HCT116 (cell line): ENCODE results near the gene VWA7.

Source experiments
- ATF3 ChIP-seq: IDR thresholded peaks from 2 replicates; pipeline ENCODE4 v1.6.1; 2012
- CTCF ChIP-seq, 3 experiments: fragments of 200-600 bp in 1 of 3; sonication (generic) in 1 of 3; IDR thresholded peaks in 2 of 3; conservative IDR thresholded peaks in 1 of 3; 2 replicates each; pipeline ENCODE4 v1.5.1; 2012 to 2017; ENCODE audit warnings: low read depth in 2 of 3, low read length in 2 of 3, antibody characterized with exemption in 1 of 3, borderline replicate concordance in 1 of 3, control low read depth in 1 of 3, mild to moderate bottlenecking in 1 of 3, mixed read lengths in 1 of 3, mixed run types in 1 of 3, moderate library complexity in 1 of 3; ENCODE audit not compliant: insufficient read depth in 1 of 3
- EZH2 ChIP-seq: fragments of 200-600 bp; sonication (generic); IDR thresholded peaks from 2 replicates; pipeline ENCODE4 v1.6.1; 2017; ENCODE audit warnings: antibody characterized with exemption, mixed run types
- MAX ChIP-seq: IDR thresholded peaks from 2 replicates; pipeline ENCODE4 v1.6.1; 2012
- POLR2A ChIP-seq: IDR thresholded peaks from 2 replicates; pipeline ENCODE4 v1.7.0; 2011; ENCODE audit warnings: borderline replicate concordance; ENCODE audit not compliant: insufficient read depth, insufficient read length; ENCODE audit errors: extremely low read depth
- POLR2AphosphoS5 ChIP-seq: IDR thresholded peaks from 2 replicates; pipeline ENCODE4 v1.6.1; 2011; ENCODE audit warnings: mild to moderate bottlenecking, low read depth, low read length, moderate library complexity
- TCF7L2 ChIP-seq: IDR thresholded peaks from 2 replicates; pipeline ENCODE4 v1.7.0; 2011; ENCODE audit warnings: borderline replicate concordance, inconsistent platforms; ENCODE audit not compliant: insufficient read depth, insufficient read length; ENCODE audit errors: extremely low read depth
- YY1 ChIP-seq: IDR thresholded peaks from 2 replicates; pipeline ENCODE4 v1.6.1; 2011; ENCODE audit warnings: low read length, low read depth, moderate library complexity, mild to moderate bottlenecking; ENCODE audit not compliant: insufficient replicate concordance; ENCODE audit errors: extremely low read depth
- ZBTB33 ChIP-seq: IDR thresholded peaks from 2 replicates; pipeline ENCODE4 v1.6.1; 2011; ENCODE audit warnings: mild to moderate bottlenecking, low read length, moderate library complexity; ENCODE audit not compliant: insufficient replicate concordance; ENCODE audit errors: extremely low read depth

DNA sequence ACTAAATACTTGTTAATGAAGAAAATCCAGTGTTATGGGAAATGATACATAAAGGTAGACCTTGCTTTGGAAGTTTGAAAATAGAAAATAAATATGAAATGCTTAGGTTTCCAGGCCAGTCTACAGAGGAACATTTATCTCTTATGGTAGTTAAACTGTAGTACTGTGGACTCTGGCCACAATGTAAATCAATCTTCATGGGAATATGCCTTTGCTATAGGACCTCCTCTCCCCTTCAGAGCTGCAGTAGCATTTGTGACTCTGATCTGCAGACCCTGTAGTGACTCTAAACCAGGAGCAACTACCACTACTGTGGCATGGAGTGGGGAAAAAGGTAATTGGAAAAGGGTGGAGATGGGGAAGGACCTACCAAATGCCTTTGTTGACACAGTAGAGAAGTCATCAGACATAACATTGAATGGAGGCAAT is 42.8 kb upstream of the VWA7 start:
- no peak for TF ChIP-seq CTCF (IDR thresholded peaks at IDR 0.05 in 2 of 3, conservative IDR thresholded peaks at IDR 0.05 in 1 of 3; ENCODE audit: borderline replicate concordance in 1 of 3, insufficient read depth in 1 of 3, low read depth in 2 of 3, low read length in 2 of 3)
- TF ChIP-seq ATF3 = no peak
- no peak for TF ChIP-seq POLR2A
- no peak for TF ChIP-seq YY1
- TF ChIP-seq POLR2AphosphoS5 = no peak
- no peak for TF ChIP-seq MAX
- TF ChIP-seq TCF7L2 = no peak
- no peak for TF ChIP-seq ZBTB33
- no peak for TF ChIP-seq EZH2
